Embryonic facial prominence (tissue), 1 donor: ENCODE measurements around the gene FERMT1.

Experiments
- DNase-seq: peaks from one replicate; pipeline ENCODE4 v3.0.0-alpha.2; 2016; ENCODE audit errors: extremely low spot score

FERMT1 gene

GRCh38 chr20:6122873-6123648 lies at the start of gene FERMT1:
Gene FERMT1 (minus strand): TSS chr20:6123030. CDS start chr20:6119554, 3,476 bp downstream.
- no peak for DNase-seq

GRCh38 chr20:6169251-6169650 lies 46.4 kb upstream of the FERMT1 start:
- DNase-seq = no peak

GRCh38 chr20:6168204-6168603 lies 45.4 kb upstream of the FERMT1 start:
- DNase-seq = no peak

GRCh38 chr20:6165346-6165745 lies 42.5 kb upstream of the FERMT1 start:
- DNase-seq = no peak

- no peak for DNase-seq
Observed at GRCh38 chr20:6164421-6165341, 41.9 kb upstream of the FERMT1 start.

GRCh38 chr20:6160736-6161135 lies 37.9 kb upstream of the FERMT1 start:
- no peak for DNase-seq

GRCh38 chr20:6157345-6157744 lies 34.5 kb upstream of the FERMT1 start:
- DNase-seq = no peak

- no peak for DNase-seq
Observed at GRCh38 chr20:6152777-6153176, 29.9 kb upstream of the FERMT1 start.

- DNase-seq = no peak
Observed at GRCh38 chr20:6148073-6148472, 25.2 kb upstream of the FERMT1 start.

- peak; percentile 35 for DNase-seq
Observed at GRCh38 chr20:6142348-6142993, 19.6 kb upstream of the FERMT1 start.

GRCh38 chr20:6140947-6141346 lies 18.1 kb upstream of the FERMT1 start:
- DNase-seq = no peak

- no peak for DNase-seq
Observed at GRCh38 chr20:6135347-6135746, 12.5 kb upstream of the FERMT1 start.

- no peak for DNase-seq
Observed at GRCh38 chr20:6134592-6134991, 11.8 kb upstream of the FERMT1 start.

- no peak for DNase-seq
Observed at GRCh38 chr20:6130045-6130444, 7.2 kb upstream of the FERMT1 start.

GRCh38 chr20:6127825-6128224 lies 5.0 kb upstream of the FERMT1 start:
- no peak for DNase-seq

GRCh38 chr20:6126846-6127245 lies 4.0 kb upstream of the FERMT1 start:
- no peak for DNase-seq

- DNase-seq = no peak
Observed at GRCh38 chr20:6123649-6124014, 802 bp upstream of the FERMT1 start.

- DNase-seq = no peak
Observed at GRCh38 chr20:6122111-6122872, 538 bp downstream of the FERMT1 start.

- no peak for DNase-seq
Observed at GRCh38 chr20:6121504-6121903, 1.3 kb downstream of the FERMT1 start.

GRCh38 chr20:6120491-6120988 lies 2.3 kb downstream of the FERMT1 start:
- DNase-seq = no peak

- no peak for DNase-seq
Observed at GRCh38 chr20:6116758-6117157, 6.1 kb downstream of the FERMT1 start.
